Esophagus squamous epithelium (tissue), 4 donors: ENCODE data around the gene LDLRAD3.

Experiments
- CTCF ChIP-seq, 6 experiments: fragments of 450-650 bp in 4 of 6; fragments of 200-600 bp in 2 of 6; sonication (generic) in 2 of 6; IDR thresholded peaks; one replicate each; pipeline ENCODE4 v1.5.1; 2016 to 2019; ENCODE audit warnings: antibody characterized with exemption in 6 of 6, mild to moderate bottlenecking in 4 of 6, moderate library complexity in 4 of 6
- POLR2A ChIP-seq, 4 donors: fragments of 450-650 bp; IDR thresholded peaks; one replicate each; pipeline ENCODE4 v1.6.1; 2017; ENCODE audit warnings: antibody characterized with exemption in 4 of 4, mild to moderate bottlenecking in 4 of 4, moderate library complexity in 3 of 4

GRCh38 chr11:35911616-35912165 is 32.2 kb upstream of the LDLRAD3 start:
- TF ChIP-seq CTCF (IDR thresholded peaks at IDR 0.05) (no peak), POLR2A (IDR thresholded peaks at IDR 0.05) (no peak)
